Measurements from ENCODE around the gene RANBP10.

- no peak for TF ChIP-seq GLIS3 (CRISPR knock-in tag; IDR thresholded peaks at IDR 0.05)
- no peak for TF ChIP-seq ZNF565 (CRISPR knock-in tag; conservative IDR thresholded peaks at IDR 0.05; ENCODE audit: low read depth)
- TF ChIP-seq TCF4 (CRISPR knock-in tag; IDR thresholded peaks at IDR 0.05; ENCODE audit: borderline replicate concordance): no peak
Observed at GRCh38 chr16:67844497-67844896, 38.1 kb upstream of the RANBP10 start.

Measured in SK-N-SH treated with all-trans-retinoic acid at 6 μM for 48 hours (cell line).